ENCODE measurements around the gene RAB8A. TPM values are rescaled to one million over a fixed set of nuclear protein-coding genes. Genes with fewer than 3 reads are reported as not detected.
A peak's percentile ranks its signal among the peaks of the same experiment; 100 is the strongest.
"Not testable (repeated sequence)": the region's sequence is repeated elsewhere in the genome, so short reads cannot be mapped to it uniquely, and the experiment has no call there.

The RAB8A gene
- total RNA-seq, 8 experiments from 2014 or later, result 14.2 to 54.5 (median 42.3) TPM

- in situ Hi-C loops (cut with MboI; ENCODE audit: low pct_unique_long_range_greater_than_20kb in 2 of 9, low sequenced_read_pairs in 9 of 9, unreplicated experiment in 9 of 9), result no loop called here
Observed at GRCh38 chr19:16104722-16105121, 7.0 kb upstream of the RAB8A start.

GRCh38 chr19:16106121-16106520 is 5.6 kb upstream of the RAB8A start:
- Histone ChIP-seq H3K4me3 (no peak overlapping the region), H3K4me1 (replicated peaks in 1 of 2) (no peaks in the 10 kb centered on the region), H3K27ac (no peak overlapping the region)
- WGBS, 10 experiments, result 0 to 23% (median 6%) methylated on average over 1 to 3 of the region's 3 CpGs; no CpG with 5 or more reads in 1 of the 10 experiments
- in situ Hi-C loops (cut with MboI; ENCODE audit: low pct_unique_long_range_greater_than_20kb in 2 of 9, low sequenced_read_pairs in 9 of 9, unreplicated experiment in 9 of 9), result no loop called here
- ATAC-seq (replicated peaks in 6 of 8), result peak in 3 of 8 experiments; percentile 12 to 63 (median 45)

More at GRCh38 chr19:16104722-16105121, 7.0 kb upstream of the RAB8A start:
- H3K4me1 ChIP-seq (replicated peaks in 1 of 2), result no peaks in the 10 kb centered on the region
- 77 to 100% (median 93%) methylated on average over 2 to 6 of the region's 6 CpGs; no CpG with 5 or more reads in 2 of the 10 experiments for WGBS, 10 experiments
- H3K4me3 ChIP-seq, result no peak overlapping the region
- H3K27ac ChIP-seq, result no peak overlapping the region
- ATAC-seq (replicated peaks in 6 of 8), result no peak

- peak overlapping the region; percentile 87 to 98 (median 91) for H3K4me3 ChIP-seq
- H3K4me1 ChIP-seq (replicated peaks in 1 of 2), result peaks cover 5 to 7% of the 10 kb centered on the region in 2 donors
- WGBS, 10 experiments, result 0 to 19% (median 7%) methylated on average over 3 to 13 of the region's 37 CpGs; no CpG with 5 or more reads in 3 of the 10 experiments
- in situ Hi-C loops (cut with MboI; ENCODE audit: low pct_unique_long_range_greater_than_20kb in 2 of 9, low sequenced_read_pairs in 9 of 9, unreplicated experiment in 9 of 9), result no loop called here
- ATAC-seq (replicated peaks in 6 of 8), result peak in 3 of 8 experiments; percentile 4 to 9 (median 6)
- peak overlapping the region; percentile 74 to 89 for H3K27ac ChIP-seq
Observed at GRCh38 chr19:16111909-16112752, 442 bp downstream of the RAB8A start.

GRCh38 chr19:16112778-16113177 is 1.1 kb downstream of the RAB8A start:
- in situ Hi-C loops (cut with MboI; ENCODE audit: low pct_unique_long_range_greater_than_20kb in 2 of 9, low sequenced_read_pairs in 9 of 9, unreplicated experiment in 9 of 9), result no loop called here
- WGBS, 10 experiments, result 0 to 100% (median 55%) methylated on average over 1 to 2 of the region's 2 CpGs; no CpG with 5 or more reads in 4 of the 10 experiments
- no peak for ATAC-seq (replicated peaks in 6 of 8)
- Histone ChIP-seq H3K27ac (no peak overlapping the region), H3K4me1 (replicated peaks in 1 of 2) (peaks cover 5 to 7% of the 10 kb centered on the region in 2 donors), H3K4me3 (peak overlapping the region in 1 of 5 donors; percentile 93)

GRCh38 chr19:16113727-16114126 is 2.0 kb downstream of the RAB8A start:
- Histone ChIP-seq H3K27ac (no peak overlapping the region), H3K4me1 (replicated peaks in 1 of 2) (peaks cover 5 to 7% of the 10 kb centered on the region in 2 donors), H3K4me3 (no peak overlapping the region)
- 0 to 100% (median 73%) methylated on average over 1 to 3 of the region's 3 CpGs; no CpG with 5 or more reads in 6 of the 10 experiments for WGBS, 10 experiments
- ATAC-seq (replicated peaks in 6 of 8), result no peak
- in situ Hi-C loops (cut with MboI; ENCODE audit: low pct_unique_long_range_greater_than_20kb in 2 of 9, low sequenced_read_pairs in 9 of 9, unreplicated experiment in 9 of 9), result no loop called here

- no peak for ATAC-seq (replicated peaks in 6 of 8)
- WGBS, 10 experiments, result 60 to 94% (median 80%) methylated on average over 1 to 8 of the region's 9 CpGs; no CpG with 5 or more reads in 5 of the 10 experiments
- H3K27ac ChIP-seq, result no peak overlapping the region
- in situ Hi-C loops (cut with MboI; ENCODE audit: low pct_unique_long_range_greater_than_20kb in 2 of 9, low sequenced_read_pairs in 9 of 9, unreplicated experiment in 9 of 9), result no loop called here
- H3K4me1 ChIP-seq (replicated peaks in 1 of 2), result peaks cover 5 to 7% of the 10 kb centered on the region in 2 donors
- no peak overlapping the region for H3K4me3 ChIP-seq
Observed at GRCh38 chr19:16115301-16116039, 3.8 kb downstream of the RAB8A start.

GRCh38 chr19:16116067-16116466 is 4.4 kb downstream of the RAB8A start:
- no peak overlapping the region for H3K27ac ChIP-seq
- peaks cover 5 to 7% of the 10 kb centered on the region in 2 donors for H3K4me1 ChIP-seq (replicated peaks in 1 of 2)
- no peak for ATAC-seq (replicated peaks in 6 of 8)
- H3K4me3 ChIP-seq, result no peak overlapping the region
- in situ Hi-C loops (cut with MboI; ENCODE audit: low pct_unique_long_range_greater_than_20kb in 2 of 9, low sequenced_read_pairs in 9 of 9, unreplicated experiment in 9 of 9), result no loop called here
- 60 to 100% (median 83%) methylated on average over 1 to 2 of the region's 4 CpGs; no CpG with 5 or more reads in 1 of the 10 experiments for WGBS, 10 experiments

- no peak for ATAC-seq (replicated peaks in 6 of 8)
- in situ Hi-C loops (cut with MboI; ENCODE audit: low pct_unique_long_range_greater_than_20kb in 2 of 9, low sequenced_read_pairs in 9 of 9, unreplicated experiment in 9 of 9), result no loop called here
- Histone ChIP-seq H3K4me1 (replicated peaks in 1 of 2) (peaks cover under 1 to 3% of the 10 kb centered on the region in 2 donors), H3K4me3 (no peak overlapping the region), H3K27ac (no peak overlapping the region)
- 93 to 100% (median 98%) methylated on average over 1 to 4 of the region's 11 CpGs; no CpG with 5 or more reads in 6 of the 10 experiments for WGBS, 10 experiments
Observed at GRCh38 chr19:16117594-16118033, 5.9 kb downstream of the RAB8A start.

- ATAC-seq (replicated peaks in 6 of 8), result no peak
- WGBS, 10 experiments, result 100% methylated on average over 1 to 4 of the region's 12 CpGs; no CpG with 5 or more reads in 4 of the 10 experiments
- Histone ChIP-seq H3K4me3 (no peak overlapping the region), H3K4me1 (replicated peaks in 1 of 2) (no peaks in the 10 kb centered on the region), H3K27ac (no peak overlapping the region)
- in situ Hi-C loops (cut with MboI; ENCODE audit: low pct_unique_long_range_greater_than_20kb in 2 of 9, low sequenced_read_pairs in 9 of 9, unreplicated experiment in 9 of 9), result no loop called here
Observed at GRCh38 chr19:16118489-16119033, 6.9 kb downstream of the RAB8A start.

GRCh38 chr19:16119075-16119857 is 7.6 kb downstream of the RAB8A start:
- not testable (repeated sequence) for ATAC-seq (replicated peaks in 6 of 8)

GRCh38 chr19:16121141-16121540 is 9.5 kb downstream of the RAB8A start:
- no peak overlapping the region for H3K4me3 ChIP-seq
- H3K27ac ChIP-seq, result no peak overlapping the region
- ATAC-seq (replicated peaks in 6 of 8), result no peak
- H3K4me1 ChIP-seq (replicated peaks in 1 of 2), result no peaks in the 10 kb centered on the region
- in situ Hi-C loops (cut with MboI; ENCODE audit: low pct_unique_long_range_greater_than_20kb in 2 of 9, low sequenced_read_pairs in 9 of 9, unreplicated experiment in 9 of 9), result no loop called here
- 80 to 100% (median 95%) methylated on average over 1 to 4 of the region's 5 CpGs; no CpG with 5 or more reads in 6 of the 10 experiments for WGBS, 10 experiments

More at GRCh38 chr19:16119075-16119857, 7.6 kb downstream of the RAB8A start:
- H3K4me3 ChIP-seq; H3K27ac ChIP-seq; in situ Hi-C loops (cut with MboI; ENCODE audit: low pct_unique_long_range_greater_than_20kb in 2 of 9, low sequenced_read_pairs in 9 of 9, unreplicated experiment in 9 of 9); H3K4me1 ChIP-seq (replicated peaks in 1 of 2): not testable (repeated sequence)
- WGBS, 10 experiments, result 76 to 98% (median 90%) methylated on average over 1 to 9 of the region's 19 CpGs; no CpG with 5 or more reads in 3 of the 10 experiments

GRCh38 chr19:16121967-16122366 is 10.3 kb downstream of the RAB8A start:
- ATAC-seq (replicated peaks in 6 of 8), result no peak
- H3K4me1 ChIP-seq (replicated peaks in 1 of 2), result no peaks in the 10 kb centered on the region
- WGBS, 10 experiments, result 75 to 100% (median 92%) methylated on average over 1 to 8 of the region's 11 CpGs; no CpG with 5 or more reads in 2 of the 10 experiments
- in situ Hi-C loops (cut with MboI; ENCODE audit: low pct_unique_long_range_greater_than_20kb in 2 of 9, low sequenced_read_pairs in 9 of 9, unreplicated experiment in 9 of 9), result no loop called here
- H3K4me3 ChIP-seq, result no peak overlapping the region
- H3K27ac ChIP-seq, result no peak overlapping the region
